Measurements from ENCODE around the gene QKI. TPM values are rescaled to one million over a fixed set of nuclear protein-coding genes. Genes with fewer than 3 reads are reported as not detected.

QKI gene
- total RNA-seq, 1 donor from 2014 or later = 449 TPM

DNA sequence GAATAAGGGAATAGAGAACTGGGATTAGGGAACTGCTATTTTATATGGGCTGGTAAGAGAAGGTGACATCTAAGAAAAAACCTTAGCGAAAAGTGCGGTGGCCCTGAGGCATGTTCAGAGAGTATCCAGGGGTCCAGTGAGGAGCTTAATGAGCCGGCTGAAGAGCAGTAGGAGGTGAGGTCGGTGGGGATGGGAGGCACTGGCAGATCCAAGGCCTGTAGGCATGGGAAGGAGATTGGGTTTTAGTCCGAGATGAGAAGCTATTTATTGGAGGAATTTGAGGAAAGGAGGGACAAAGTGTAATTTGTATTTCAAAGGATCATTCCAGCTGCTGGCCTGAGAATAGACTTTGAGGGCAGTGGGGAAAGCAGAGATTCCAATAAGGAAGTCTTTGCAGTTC lies 123.8 kb downstream of the QKI start:
- intact Hi-C loops (cut with micrococcal nuclease) = no loop called here
- TF ChIP-seq, protein P1, sequence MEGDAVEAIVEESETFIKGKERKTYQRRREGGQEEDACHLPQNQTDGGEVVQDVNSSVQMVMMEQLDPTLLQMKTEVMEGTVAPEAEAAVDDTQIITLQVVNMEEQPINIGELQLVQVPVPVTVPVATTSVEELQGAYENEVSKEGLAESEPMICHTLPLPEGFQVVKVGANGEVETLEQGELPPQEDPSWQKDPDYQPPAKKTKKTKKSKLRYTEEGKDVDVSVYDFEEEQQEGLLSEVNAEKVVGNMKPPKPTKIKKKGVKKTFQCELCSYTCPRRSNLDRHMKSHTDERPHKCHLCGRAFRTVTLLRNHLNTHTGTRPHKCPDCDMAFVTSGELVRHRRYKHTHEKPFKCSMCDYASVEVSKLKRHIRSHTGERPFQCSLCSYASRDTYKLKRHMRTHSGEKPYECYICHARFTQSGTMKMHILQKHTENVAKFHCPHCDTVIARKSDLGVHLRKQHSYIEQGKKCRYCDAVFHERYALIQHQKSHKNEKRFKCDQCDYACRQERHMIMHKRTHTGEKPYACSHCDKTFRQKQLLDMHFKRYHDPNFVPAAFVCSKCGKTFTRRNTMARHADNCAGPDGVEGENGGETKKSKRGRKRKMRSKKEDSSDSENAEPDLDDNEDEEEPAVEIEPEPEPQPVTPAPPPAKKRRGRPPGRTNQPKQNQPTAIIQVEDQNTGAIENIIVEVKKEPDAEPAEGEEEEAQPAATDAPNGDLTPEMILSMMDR (IDR thresholded peaks at IDR 0.05; ENCODE audit: borderline replicate concordance) = no peak

DNA sequence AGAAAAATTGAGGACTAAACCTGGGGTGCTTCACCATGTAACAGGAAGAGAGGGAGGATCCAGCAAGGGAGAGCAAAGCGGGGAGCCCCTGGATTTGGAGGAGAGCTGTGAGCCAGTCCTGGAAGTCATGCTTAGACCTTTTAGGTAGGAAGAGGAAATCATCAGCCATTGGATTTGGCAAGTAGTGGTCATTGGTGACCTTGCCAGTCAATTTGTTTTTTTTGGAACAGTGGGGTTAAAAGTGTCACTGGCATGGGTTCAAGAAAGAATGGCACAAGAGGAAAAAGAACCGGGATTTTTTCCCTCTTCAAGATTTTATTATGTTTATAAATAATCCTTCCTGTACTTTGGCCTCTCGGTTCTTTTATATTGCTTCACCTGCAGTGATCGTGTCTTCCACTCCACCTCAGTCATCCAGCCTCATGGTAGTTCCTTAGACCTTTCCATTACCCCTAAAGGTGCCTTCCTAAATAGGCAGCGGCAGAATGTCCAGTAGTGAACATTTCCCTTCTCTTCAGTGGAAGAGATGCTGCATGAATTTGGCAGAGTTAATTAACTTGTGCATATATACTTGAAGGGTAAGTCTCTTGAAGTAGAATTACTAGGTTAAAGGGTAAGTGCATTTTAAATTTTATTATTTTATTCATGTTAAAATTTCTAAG lies 124.7 kb downstream of the QKI start:
- Histone ChIP-seq H3K27ac (replicated peaks) (peak overlapping the region; percentile 43), H3K4me1 (peaks cover 99% of the 10 kb centered on the region), H3K9me3 (replicated peaks) (no peaks in the 10 kb centered on the region), H3K36me3 (peaks cover 4% of the 10 kb centered on the region), H3K4me3 (no peak overlapping the region), H3K27me3 (ENCODE audit: low read depth) (no peaks in the 10 kb centered on the region)
- intact Hi-C loops (cut with micrococcal nuclease) = no loop called here
- DNase-seq = no peak
- TF ChIP-seq, protein P1 (IDR thresholded peaks at IDR 0.05; ENCODE audit: borderline replicate concordance) = no peak

More for the DNA sequence above, 123.8 kb downstream of the QKI start:
- no peaks in the 10 kb centered on the region for H3K9me3 ChIP-seq (replicated peaks)
- DNase-seq = no peak
- H3K4me3 ChIP-seq = no peak overlapping the region
- no peaks in the 10 kb centered on the region for H3K27me3 ChIP-seq (ENCODE audit: low read depth)
- peaks cover 100% of the 10 kb centered on the region for H3K4me1 ChIP-seq
- H3K36me3 ChIP-seq = peaks cover 4% of the 10 kb centered on the region
- peak overlapping the region; percentile 43 for H3K27ac ChIP-seq (replicated peaks)

DNA sequence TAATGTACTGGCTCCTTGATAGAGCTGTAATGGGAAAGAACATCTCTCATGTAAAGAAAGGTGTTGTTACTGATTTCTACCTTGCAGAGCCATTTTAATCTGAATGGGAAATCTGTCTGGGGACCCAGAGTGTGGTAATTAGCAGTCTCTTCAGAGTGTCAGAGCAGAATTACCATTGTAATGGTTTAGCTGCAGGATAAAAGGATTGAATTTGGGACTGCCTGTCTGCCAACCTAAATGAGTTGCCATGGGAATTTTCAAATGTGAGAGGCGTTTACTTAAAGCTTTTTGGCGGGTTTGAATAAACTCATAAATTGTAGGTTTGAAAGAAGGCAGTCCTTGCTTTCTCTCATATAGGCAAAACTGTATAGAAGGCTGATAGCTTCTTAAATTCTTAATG lies 128.8 kb downstream of the QKI start:
- TF ChIP-seq, protein P1 (IDR thresholded peaks at IDR 0.05; ENCODE audit: borderline replicate concordance) = no peak
- no peaks in the 10 kb centered on the region for H3K27me3 ChIP-seq (ENCODE audit: low read depth)
- H3K36me3 ChIP-seq = no peaks in the 10 kb centered on the region
- no peak for DNase-seq
- intact Hi-C loops (cut with micrococcal nuclease) = no loop called here
- no peak overlapping the region for H3K4me3 ChIP-seq
- peaks cover 99% of the 10 kb centered on the region for H3K4me1 ChIP-seq
- H3K27ac ChIP-seq (replicated peaks) = no peak overlapping the region
- H3K9me3 ChIP-seq (replicated peaks) = no peaks in the 10 kb centered on the region

DNA sequence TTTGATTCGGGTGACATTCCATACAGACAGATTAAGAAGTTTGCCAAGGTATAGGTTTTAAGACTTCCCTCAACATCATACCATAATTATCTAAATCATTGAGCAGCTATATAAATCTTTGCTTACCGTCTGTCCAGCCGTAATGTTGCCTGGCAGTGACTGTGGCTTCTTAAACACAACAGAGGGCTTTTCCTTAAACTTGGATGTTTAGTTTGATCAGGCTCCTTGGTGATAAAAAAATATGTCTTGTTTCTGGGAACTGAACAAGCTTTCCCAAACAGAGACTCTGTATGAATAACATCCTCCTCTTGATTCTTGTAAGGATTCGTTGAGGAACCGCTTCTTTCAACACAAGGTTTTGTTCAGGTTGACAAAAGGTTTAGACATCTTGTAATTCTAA lies 130.9 kb downstream of the QKI start:
- DNase-seq = no peak
- no peaks in the 10 kb centered on the region for H3K36me3 ChIP-seq
- intact Hi-C loops (cut with micrococcal nuclease) = no loop called here
- H3K27ac ChIP-seq (replicated peaks) = peak overlapping the region; percentile 28
- TF ChIP-seq, protein P1 (IDR thresholded peaks at IDR 0.05; ENCODE audit: borderline replicate concordance) = no peak
- no peaks in the 10 kb centered on the region for H3K27me3 ChIP-seq (ENCODE audit: low read depth)
- H3K9me3 ChIP-seq (replicated peaks) = no peaks in the 10 kb centered on the region
- no peak overlapping the region for H3K4me3 ChIP-seq
- peaks cover 99% of the 10 kb centered on the region for H3K4me1 ChIP-seq

DNA sequence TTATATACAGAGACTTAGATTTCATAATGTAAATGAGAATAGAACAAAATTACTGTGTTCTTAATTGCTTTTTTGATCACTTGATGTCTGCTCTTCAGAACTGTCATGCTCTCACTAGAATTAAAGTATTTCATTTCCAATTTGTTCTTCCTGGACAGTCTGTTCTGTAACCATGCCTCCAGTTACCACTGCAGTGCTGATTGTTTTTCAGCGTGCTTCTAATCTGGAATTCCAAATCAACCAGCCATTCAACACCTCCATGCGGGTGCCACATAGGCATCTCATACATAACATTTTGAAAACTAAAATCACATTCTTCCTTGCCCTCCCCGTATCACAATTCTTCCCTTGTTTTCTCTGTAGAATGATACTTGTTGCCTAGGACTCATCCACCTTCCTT lies 132.8 kb downstream of the QKI start:
- Histone ChIP-seq H3K27ac (replicated peaks) (peak overlapping the region; percentile 50), H3K9me3 (replicated peaks) (no peaks in the 10 kb centered on the region), H3K4me1 (peaks cover 92% of the 10 kb centered on the region), H3K36me3 (peaks cover 9% of the 10 kb centered on the region), H3K27me3 (ENCODE audit: low read depth) (no peaks in the 10 kb centered on the region), H3K4me3 (peak overlapping the region; percentile 0)
- DNase-seq = no peak
- TF ChIP-seq, protein P1 (IDR thresholded peaks at IDR 0.05; ENCODE audit: borderline replicate concordance) = no peak
- intact Hi-C loops (cut with micrococcal nuclease) = no loop called here

All from left ventricle myocardium inferior (tissue), 1 donor.